BE2C (cell line): Measurements from ENCODE around the gene MGAT4A.

ENCODE experiments used
- DNase-seq: peaks from one replicate; pipeline ENCODE4 v3.0.0-alpha.2; 2020
- H3K27me3 ChIP-seq: fragments of 250-450 bp; sonication (Bioruptor Pico); 2 replicates; pipeline ENCODE4 v1.5.1; 2020; ENCODE audit warnings: mild to moderate bottlenecking
- H3K36me3 ChIP-seq: fragments of 250-450 bp; sonication (Bioruptor Pico); 2 replicates; pipeline ENCODE4 v1.5.1; 2020; ENCODE audit warnings: mild to moderate bottlenecking
- H3K4me1 ChIP-seq: fragments of 250-450 bp; sonication (Bioruptor Pico); 2 replicates; pipeline ENCODE4 v1.5.1; 2020
- H3K4me3 ChIP-seq: 2 replicates; pipeline ENCODE4 v1.5.1; 2011; ENCODE audit warnings: low read depth, low read length
- H3K9me3 ChIP-seq: fragments of 250-450 bp; sonication (Bioruptor Pico); 2 replicates; pipeline ENCODE4 v1.5.1; 2020
- TF ChIP-seq, protein P1 (sequence below): IDR thresholded peaks from 2 replicates; pipeline ENCODE4 v1.5.1; 2012; ENCODE audit warnings: mild to moderate bottlenecking, low read depth, low read length

The MGAT4A gene

DNA sequence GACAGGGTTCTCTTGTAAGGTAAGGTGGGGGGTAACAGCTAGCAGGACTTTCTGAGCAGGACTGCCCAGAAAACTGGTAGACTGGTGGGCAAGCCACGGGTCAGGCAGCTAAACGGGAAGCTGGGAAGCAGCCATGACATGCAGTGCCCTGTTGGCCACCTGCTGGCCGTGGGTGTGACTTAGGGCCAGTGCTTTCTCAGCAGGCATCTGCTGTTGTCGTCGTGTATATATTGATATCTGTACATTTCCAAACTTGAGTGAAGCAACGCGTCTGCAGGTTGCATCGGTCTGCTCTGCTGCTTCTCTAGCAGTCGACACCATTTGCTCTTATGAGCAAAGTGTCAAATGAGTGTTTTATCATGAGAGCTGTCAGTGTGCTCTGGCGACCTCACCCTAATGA is 153.6 kb downstream of the MGAT4A start:
- TF ChIP-seq, protein P1, sequence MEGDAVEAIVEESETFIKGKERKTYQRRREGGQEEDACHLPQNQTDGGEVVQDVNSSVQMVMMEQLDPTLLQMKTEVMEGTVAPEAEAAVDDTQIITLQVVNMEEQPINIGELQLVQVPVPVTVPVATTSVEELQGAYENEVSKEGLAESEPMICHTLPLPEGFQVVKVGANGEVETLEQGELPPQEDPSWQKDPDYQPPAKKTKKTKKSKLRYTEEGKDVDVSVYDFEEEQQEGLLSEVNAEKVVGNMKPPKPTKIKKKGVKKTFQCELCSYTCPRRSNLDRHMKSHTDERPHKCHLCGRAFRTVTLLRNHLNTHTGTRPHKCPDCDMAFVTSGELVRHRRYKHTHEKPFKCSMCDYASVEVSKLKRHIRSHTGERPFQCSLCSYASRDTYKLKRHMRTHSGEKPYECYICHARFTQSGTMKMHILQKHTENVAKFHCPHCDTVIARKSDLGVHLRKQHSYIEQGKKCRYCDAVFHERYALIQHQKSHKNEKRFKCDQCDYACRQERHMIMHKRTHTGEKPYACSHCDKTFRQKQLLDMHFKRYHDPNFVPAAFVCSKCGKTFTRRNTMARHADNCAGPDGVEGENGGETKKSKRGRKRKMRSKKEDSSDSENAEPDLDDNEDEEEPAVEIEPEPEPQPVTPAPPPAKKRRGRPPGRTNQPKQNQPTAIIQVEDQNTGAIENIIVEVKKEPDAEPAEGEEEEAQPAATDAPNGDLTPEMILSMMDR = peak; percentile 23; the same call in 1 of the 2 replicates
- Histone ChIP-seq H3K36me3 (no peaks in the 10 kb centered on the region), H3K4me3 (no peak overlapping the region), H3K9me3 (no peaks in the 10 kb centered on the region), H3K4me1 (no peaks in the 10 kb centered on the region), H3K27me3 (no peaks in the 10 kb centered on the region)
- no peak for DNase-seq

DNA sequence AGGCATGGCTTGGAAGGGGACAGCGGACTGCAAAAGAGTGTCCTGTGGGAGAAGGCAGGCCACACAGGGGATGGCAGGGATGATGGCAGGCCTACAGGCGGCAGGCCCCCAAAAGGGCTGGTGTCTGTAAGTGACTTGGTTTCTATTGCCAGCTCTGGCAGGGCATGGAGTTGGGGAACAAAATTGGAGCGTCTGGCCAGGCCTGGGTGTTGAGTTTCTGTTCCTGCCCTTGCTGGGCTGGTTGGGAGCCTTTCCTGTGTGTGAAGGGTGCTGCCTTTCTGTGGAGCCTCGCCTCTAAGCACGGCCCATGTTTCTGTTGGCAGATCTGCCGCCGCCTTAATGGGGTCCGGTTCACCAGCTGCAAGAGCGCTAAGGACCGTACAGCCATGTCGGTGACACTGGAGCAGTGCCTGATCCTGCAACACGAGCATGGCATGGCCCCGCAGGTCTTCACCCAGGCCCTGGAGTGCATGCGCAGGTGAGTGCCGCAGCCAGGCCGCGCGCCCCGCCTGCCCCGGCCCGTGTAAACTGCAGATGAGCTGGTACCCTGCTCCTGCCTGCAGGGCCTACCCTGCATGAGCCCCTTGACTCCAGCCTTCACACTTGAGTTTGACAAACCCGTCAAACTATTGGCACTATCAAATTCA is 154.1 kb downstream of the MGAT4A start:
- Histone ChIP-seq H3K36me3 (no peaks in the 10 kb centered on the region), H3K27me3 (no peaks in the 10 kb centered on the region), H3K9me3 (no peaks in the 10 kb centered on the region), H3K4me1 (no peaks in the 10 kb centered on the region), H3K4me3 (no peak overlapping the region)
- TF ChIP-seq, protein P1 = no peak
- no peak for DNase-seq

DNA sequence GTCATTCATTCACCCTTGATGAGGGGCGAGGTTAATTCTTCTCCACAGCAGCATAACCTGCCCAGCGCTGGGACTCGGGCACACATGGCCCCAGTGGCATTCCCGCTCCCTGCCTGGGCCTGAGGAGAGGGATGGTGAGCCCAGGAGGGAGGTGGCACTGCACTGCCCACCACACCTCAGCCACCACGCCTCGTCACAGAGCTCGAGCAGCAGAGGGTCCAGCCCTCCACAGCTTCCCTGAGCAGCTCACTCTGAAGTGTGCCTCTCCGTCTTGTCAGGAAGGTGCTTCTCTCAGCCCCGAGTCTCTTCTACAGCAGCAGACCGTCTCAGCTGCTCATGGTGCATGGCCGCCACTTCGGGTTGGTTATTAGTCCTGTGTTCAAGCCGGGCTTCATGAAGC is 157.5 kb downstream of the MGAT4A start:
- H3K4me1 ChIP-seq = no peaks in the 10 kb centered on the region
- DNase-seq = no peak
- no peaks in the 10 kb centered on the region for H3K9me3 ChIP-seq
- H3K27me3 ChIP-seq = no peaks in the 10 kb centered on the region
- TF ChIP-seq, protein P1 = no peak
- no peak overlapping the region for H3K4me3 ChIP-seq
- H3K36me3 ChIP-seq = no peaks in the 10 kb centered on the region

DNA sequence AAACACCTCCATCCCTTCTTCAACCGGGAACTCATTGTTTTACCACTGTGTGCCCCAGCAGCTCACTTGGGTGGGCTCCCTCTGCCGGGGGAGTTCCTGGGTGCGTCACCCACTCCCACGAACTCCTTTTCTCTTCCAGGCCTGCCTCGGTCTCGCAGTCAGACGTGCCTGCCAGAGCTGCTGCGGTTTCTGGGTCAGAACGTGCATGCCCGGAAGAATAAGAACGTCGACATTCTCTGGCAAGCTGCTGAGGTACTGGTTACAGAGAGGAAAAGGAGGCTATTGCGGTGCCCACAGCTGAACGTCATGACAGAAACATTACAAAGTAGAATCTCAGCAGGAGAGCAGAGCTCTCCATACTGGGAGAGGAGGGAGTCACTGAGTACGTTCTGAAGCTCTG is 158.3 kb downstream of the MGAT4A start:
- Histone ChIP-seq H3K36me3 (no peaks in the 10 kb centered on the region), H3K4me1 (no peaks in the 10 kb centered on the region), H3K4me3 (no peak overlapping the region), H3K27me3 (no peaks in the 10 kb centered on the region), H3K9me3 (no peaks in the 10 kb centered on the region)
- TF ChIP-seq, protein P1 = no peak
- DNase-seq = no peak

DNA sequence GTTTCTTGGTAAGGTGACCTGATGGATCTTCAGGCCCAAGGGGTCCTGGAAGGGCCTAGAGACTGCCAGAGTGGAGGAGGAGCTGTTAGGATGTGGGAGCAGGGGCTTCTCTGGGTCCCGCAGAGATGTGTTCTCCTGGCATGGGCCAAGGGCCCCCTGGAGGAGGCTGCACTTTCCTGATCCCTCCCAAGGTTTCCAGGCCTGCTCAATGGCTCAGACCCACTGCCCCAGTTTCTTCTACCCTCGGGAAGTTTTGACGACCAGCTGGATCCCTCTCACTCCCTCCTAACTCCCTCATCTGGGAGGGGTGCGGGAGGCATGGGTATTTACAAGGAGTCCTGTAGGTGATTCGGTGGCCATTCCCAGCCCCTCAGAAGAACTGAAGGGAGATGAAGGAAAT is 158.7 kb downstream of the MGAT4A start:
- Histone ChIP-seq H3K4me1 (no peaks in the 10 kb centered on the region), H3K36me3 (no peaks in the 10 kb centered on the region), H3K27me3 (no peaks in the 10 kb centered on the region), H3K9me3 (no peaks in the 10 kb centered on the region), H3K4me3 (no peak overlapping the region)
- TF ChIP-seq, protein P1 = no peak
- DNase-seq = no peak

DNA sequence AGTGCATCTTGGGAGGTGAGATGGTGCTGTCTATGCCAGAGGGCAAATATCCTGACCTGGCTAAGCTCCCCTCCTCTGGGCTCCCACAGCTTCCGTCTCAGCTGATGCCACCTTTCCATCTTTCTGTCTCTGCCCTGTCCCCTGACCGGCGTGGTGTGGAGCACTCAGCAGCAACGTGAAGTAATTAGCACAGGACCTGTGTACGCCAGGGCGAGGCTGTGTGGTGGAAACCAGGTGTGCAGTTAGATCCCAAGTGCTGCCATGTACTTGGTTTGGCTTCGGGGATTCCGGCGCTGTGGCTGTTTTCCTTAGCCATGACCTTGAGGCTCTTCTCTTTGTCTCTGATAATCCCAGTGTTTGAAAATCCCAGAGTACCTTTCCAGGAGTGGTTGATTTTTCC is 159.1 kb downstream of the MGAT4A start:
- TF ChIP-seq, protein P1 = no peak
- no peak for DNase-seq
- Histone ChIP-seq H3K4me3 (no peak overlapping the region), H3K4me1 (no peaks in the 10 kb centered on the region), H3K27me3 (no peaks in the 10 kb centered on the region), H3K9me3 (no peaks in the 10 kb centered on the region), H3K36me3 (no peaks in the 10 kb centered on the region)
